Hematopoietic multipotent progenitor cell treated with erythropoietin and hydrocortisone succinate and interleukin-3 and kit ligand, for 17 days (in vitro differentiated cells): ENCODE data around the gene INS.

Source experiments
- DNase-seq: peaks from one replicate; pipeline ENCODE4 v3.0.0-alpha.2; 2015; ENCODE audit warnings: low spot score

The INS gene

DNA sequence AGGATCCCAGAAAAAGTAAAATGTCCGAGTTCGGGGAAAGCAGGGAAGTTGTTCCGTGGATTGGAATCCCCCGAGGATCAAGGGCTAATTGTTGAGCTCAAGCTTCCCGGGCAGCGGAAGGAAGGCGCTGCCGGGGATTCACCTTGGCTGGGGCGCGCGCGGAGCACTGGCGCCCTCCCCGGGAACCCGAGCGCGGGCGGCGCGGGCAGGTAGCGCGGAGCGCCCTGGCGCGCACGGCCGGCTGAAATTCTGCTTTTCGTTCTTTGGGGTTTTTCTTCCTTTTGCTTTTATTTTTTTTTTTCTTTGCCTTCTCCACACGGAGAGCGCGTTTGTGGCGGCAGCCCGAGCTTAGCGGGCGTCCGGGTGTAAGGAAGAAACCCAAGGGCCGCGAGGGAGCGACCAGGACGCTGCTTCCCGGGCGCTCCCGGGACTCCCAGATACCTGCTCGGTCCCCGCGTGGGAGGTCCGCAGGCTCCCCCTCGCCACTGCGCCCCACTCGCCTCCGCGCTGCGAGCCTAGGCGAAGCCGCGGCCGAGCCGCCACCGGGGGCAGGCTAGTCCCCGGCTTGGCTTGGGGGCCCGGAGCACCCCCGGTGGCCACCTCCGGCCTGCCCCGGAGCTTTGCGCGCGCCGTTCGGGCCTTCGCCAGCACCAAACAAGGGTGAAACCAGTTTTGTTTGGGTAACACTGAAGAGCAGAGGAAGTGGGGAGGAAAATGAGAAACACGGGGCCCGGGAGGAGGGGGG lies 17.0 kb downstream of the INS start:
- DNase-seq: no peak

DNA sequence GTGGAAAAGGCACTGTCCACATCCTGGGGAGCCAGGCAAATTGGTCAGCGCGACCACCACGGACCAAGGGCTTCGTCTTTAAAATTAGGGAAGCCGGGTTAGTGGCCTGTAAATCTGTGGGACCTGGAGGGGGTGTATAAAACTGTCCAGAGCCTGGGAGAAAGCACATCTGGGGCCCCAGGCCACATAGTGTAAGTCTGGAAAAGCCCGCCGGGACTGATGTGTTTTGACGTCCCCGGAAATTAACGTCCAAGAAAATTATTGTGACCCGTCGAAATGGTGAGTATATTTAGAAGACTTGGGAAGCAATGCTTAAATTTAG lies 17.6 kb downstream of the INS start:
- DNase-seq: no peak

DNA sequence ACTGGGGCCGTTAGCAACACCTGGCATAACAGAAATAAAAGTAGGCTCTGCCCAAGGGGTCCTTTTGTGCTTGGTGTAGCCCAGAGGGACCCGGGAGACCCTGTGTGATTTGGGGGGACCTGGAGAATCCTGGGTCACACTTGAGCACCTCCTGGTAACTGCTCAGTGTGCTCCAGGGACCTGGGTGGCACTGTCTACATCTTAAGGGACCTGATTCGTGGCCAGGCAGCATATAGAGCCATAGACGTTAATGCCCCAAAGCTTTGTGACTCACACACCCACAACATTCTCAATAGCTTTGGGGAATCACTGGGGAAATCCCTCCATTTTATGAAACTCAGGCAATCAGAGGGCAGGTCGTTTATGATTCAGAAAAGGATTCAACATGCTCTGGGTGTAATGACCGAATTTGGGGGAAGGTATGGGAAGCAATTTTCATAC lies 18.2 kb downstream of the INS start:
- DNase-seq: no peak

DNA sequence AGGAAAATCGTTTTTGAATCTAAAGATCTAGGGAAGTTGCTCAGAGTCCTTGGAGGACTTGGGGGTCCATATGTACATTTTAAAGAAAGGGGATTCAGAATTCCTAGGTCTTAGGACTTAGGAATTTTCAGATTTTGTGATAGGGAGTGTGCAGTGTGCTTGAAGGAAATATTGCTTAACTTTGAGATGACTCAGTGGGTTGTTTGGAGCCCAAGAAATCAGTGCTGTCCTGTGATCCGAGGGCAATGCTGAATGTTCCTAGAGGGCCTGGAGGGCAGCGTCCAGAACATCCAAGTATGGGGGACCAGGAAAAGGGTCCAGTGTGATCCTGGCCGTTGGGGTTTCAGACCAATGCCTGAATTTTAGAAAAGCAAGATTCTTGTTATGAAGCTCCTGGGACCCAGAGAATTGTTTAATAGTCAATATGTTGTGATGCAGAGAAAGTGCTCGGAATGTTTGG lies 18.7 kb downstream of the INS start:
- no peak for DNase-seq

DNA sequence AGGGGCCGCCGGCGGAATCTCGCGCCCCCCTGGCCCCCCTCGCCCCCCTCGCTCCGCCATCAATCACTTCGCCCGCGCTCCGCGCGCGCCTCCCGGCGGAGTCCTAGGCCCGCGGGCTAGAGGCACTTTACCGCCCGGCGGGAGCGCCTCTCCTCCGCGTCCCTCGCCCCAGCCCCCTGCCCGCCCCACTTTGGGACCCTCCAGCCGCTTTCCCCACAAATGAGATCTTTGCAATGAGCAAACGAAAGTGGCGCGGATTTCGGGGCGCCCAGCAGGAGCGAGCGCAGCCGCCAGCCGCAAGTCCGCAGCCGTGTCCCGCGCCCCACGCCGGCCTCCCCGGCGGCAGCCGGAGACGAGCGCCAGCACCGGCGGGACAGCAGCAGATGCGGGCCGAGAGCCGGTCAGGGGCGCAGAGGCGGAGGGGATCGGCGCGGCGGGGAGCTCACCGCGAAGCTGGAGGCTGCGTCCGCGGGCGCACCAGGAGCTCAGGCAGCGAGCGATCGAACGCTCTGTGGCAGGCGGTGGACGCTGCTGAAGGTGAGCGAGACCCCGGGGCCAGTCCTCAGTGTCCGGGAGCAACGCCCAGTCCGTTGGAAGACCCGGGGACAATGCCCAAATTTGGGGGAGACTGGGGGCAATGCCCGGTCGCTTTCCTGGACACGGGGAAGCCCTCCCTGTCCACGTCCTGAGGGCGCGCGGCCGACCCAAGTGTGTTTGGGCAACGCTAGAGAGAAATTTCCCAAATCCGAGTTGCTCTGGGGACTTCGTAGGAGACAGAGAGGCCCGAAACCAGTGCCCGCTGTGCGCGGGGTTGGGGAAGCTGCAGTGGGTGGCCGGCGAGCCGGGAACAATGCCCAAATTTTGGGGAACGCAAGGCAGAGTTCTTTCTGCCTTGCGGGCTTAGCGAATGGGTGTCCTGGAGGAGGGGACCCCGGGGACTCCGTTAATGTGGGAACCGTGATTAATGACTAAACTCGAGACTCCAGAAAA lies 20.3 kb downstream of the INS start:
- DNase-seq: no peak

DNA sequence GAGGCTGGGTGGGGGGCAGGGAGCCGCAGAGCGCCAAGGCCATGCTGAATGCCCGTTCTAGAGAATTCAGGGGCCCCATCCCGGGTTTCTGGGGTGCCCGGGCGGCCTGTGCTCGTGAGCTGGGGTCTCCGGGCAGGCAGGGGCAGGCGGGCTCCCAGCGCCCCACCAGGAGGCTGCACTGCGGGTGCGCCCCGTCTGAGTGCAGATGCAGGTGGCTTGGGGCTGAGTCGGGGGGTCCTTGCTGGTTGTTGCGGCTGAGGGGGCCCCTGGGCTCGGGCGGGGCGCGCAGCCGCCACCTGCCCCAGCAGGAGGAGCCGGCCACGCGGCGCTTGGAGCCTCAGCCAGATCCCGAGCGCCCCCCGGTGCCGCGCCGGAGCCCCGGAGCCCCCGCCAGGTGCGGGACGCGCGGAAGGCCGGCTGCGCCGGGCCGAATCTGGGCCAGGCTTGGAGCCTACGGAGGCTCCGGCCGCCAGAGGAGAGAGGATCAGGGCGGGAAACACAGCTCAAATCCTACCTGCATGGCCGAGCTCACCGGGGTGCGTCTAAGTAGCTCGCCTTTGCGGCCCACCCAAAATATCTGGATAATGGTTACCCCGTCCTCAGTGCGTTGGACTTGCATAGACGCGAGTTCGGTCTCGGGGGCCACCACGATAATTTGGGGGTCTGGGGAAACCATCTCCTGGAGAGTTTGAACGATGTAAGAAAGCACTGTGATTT lies 21.2 kb downstream of the INS start:
- no peak for DNase-seq

DNA sequence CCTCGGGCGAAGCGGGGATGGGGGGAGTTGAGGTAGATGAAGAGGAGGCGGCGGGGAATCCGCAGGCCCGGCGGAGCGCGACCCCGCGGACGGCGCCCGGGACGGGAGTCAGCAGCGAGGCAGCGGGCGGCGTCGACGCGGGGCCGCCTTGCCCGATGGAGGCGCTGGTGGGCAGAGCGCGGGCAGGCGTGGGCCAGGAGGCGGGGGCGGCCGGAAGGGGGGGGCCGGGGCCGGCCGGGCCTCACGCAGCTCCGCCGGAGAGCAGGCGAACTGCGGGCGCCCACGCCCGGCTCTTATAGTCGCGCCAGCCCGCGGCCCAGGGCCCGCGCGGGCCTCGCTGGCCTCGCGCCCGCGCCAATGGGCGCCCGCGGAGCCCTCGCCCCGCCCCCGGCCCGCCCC lies 21.9 kb downstream of the INS start, which contains the start of gene IGF2:
Gene IGF2, minus strand, starts transcription at position 267 of the 399 bp plus-strand sequence. CDS start 3,866 bp downstream, outside the sequence.
- DNase-seq: no peak

DNA sequence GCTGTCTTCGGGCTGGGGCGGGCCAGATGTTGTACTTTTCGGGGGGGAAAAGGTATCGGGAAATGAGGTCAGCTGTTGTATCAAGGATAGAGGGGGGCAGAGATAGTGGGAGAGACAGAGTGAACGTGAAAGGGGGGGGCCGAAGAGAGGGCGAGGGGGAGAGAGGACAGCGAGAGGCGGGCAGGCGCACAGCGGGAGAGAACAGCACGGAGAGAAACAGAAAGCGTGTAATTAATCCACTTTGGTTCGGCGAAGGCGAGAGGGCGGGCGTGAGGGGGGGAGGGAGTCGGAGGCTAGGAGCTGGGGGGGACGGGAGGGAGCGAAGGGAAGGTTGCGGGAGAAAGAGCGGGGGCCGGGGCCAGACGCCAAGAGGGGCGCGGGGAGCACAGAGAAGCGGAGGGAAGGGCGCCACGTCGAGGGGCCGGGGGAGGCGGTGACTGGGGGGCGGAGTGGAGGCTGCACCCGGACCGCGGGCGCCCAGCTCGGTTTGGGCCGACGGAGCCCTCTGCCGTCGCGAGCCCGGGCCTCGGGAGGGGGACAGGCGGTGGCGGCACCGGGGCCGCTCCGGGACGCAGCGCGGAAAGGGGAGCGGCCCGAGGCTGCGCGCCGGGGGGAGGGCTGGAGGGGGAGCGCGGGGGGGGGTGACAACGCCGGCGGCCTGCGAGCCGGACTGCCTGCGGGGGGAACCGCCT lies 22.4 kb downstream of the INS start:
- no peak for DNase-seq

DNA sequence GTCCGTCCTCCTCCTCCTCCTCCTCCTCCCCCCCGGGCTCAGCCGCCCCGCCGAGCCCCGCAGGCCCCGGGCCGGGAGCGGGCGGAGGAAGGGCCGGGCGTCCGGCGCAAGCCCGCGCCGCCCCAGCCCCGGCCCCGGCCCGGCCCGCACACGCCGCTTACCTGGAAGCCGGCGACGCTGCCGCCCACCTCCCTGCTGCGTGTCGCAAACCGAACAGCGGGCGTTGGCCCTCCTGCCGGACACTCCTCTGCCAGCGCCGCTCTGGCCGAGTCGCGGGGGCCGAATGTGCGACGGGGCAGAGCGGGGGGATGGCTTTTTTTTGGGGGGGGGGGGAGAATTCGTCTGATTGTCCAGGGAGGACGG lies 23.0 kb downstream of the INS start:
- no peak for DNase-seq

DNA sequence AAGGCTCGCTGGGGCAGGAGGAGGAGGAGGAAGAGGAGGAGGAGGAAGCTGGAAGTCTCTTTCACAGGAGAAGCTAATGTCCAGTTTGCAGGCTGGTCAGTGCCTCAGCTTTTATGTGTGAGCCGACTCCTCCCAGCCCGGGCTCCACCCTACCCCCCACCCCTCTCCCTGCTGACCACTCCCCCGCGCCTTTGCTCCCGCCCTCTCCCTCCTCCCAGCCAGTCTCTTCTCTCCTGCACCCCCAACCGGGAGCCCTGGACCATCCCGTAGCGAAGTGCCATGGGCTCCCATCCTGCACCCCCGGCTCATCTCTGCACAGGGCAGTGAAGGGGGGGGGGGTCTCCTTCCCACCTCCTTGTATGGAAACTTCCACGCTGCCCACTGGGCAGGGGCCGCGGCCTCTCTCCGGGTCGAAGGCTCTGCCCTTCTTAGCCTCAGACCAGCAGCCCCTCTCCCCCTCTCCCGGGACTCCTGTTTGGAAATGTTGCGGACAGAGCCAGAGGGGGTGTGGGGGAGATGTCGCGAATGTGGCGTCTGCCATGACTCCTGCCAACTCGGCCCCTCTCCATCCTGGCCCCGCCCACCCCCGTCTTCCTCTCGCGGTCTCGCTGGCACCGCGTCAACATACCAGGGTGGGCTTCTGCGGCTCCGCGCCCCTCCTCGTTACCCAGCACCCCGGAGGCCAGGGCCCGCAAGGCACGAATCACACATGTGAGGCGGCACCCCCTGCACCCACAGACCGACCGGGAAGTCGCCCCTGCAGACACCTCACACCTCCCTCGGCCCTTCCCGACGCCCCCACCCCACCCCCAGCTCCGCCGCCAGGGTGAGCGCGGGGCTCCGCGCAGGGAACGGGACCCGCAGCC lies 23.6 kb downstream of the INS start:
- no peak for DNase-seq

DNA sequence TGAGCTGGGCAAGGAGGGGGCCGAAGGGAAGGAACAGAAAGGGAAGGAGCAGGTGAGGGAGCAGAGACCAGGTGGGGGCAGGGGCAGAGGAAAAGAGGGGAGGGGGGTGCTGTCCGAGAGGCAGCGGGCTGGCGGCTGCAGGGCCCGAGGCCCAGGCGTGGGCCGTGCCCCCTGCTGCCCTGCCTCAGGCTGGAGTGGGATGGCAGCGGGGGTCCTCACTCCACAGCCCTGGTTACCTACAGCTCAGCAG lies 24.1 kb downstream of the INS start:
- no peak for DNase-seq

DNA sequence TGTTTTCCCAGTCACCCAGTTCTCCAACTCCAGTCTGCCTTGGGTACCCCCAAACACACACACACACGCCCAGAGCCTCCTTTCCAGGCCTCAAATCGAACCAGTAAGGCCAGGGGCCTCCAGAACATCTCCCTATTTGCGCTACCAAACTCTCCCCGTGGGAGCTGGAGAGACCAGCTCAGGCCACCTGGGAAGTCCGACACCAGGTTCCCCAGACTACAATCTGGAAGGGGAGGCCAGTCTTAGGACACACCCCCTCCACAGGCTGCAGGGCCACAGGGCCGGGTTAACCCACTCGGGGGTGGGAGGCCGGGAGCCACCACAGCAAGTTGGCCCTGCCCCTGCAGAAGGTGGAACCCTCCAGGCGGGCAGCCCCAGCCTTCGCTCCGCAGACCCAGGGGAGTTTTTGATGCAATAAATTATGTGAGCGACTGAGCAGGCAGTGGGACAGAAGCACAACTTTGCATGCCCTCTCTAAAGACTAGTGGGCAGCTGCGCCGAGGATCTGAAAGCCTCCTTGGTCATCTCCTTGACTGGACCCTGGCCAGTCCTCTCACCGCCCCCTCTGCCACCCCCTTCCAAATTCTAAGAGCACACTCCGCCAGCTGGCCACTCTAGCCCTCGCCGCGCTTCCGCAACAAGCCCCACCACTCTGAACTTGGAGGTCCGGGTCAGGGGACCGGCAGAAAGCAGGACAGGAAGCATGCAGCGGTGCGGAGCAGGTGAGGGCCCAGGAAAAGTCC lies 24.6 kb downstream of the INS start:
- no peak for DNase-seq

DNA sequence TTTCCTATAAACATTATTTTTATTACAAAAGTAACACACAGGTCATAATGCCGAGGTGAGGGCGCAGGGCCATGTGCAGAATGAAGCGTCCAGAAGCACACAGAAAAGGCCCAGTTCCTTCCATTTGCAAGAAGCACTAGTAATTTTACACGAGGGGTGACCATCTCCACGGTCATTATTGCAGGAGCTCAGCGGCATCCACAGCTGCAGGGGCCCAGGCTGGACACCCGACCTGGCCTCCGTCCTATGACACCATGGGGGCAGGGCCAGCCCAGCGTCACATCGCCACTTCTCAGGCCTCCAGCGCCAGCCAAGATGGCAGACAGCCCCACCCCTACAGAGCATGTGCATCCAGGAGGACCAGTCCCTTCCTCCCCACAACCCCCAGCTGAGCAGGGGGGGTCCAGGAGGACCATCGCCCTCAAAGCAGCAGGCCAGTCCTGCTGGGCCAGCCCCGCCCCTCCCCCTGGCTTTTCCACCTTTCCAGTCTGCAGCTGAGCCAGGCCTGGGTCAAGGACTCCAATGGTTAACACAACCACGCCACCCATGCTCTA lies 25.3 kb downstream of the INS start:
- no peak for DNase-seq

DNA sequence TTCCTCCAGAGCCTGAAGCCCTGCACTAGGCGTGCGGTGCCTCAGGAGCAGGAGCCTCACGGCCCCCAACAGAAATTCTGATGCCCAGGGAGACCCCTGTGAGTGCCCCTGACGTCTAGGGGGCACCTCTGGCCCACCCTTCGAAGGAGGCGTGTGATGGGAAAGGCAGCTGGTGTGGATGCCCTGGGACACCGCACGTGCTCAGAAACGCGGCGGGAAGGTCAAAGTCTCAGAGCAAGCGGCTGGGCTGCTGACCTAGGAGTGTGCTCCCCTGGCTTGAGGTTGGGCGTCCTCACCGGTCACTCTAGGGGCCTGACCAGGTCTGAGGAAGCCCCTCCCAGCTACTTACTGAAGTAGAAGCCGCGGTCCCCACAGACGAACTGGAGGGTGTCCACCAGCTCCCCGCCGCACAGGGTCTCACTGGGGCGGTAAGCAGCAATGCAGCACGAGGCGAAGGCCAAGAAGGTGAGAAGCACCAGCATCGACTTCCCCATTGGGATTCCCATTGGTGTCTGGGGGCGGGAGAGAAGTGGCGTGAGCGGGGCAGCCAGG lies 25.9 kb downstream of the INS start:
- DNase-seq: no peak

DNA sequence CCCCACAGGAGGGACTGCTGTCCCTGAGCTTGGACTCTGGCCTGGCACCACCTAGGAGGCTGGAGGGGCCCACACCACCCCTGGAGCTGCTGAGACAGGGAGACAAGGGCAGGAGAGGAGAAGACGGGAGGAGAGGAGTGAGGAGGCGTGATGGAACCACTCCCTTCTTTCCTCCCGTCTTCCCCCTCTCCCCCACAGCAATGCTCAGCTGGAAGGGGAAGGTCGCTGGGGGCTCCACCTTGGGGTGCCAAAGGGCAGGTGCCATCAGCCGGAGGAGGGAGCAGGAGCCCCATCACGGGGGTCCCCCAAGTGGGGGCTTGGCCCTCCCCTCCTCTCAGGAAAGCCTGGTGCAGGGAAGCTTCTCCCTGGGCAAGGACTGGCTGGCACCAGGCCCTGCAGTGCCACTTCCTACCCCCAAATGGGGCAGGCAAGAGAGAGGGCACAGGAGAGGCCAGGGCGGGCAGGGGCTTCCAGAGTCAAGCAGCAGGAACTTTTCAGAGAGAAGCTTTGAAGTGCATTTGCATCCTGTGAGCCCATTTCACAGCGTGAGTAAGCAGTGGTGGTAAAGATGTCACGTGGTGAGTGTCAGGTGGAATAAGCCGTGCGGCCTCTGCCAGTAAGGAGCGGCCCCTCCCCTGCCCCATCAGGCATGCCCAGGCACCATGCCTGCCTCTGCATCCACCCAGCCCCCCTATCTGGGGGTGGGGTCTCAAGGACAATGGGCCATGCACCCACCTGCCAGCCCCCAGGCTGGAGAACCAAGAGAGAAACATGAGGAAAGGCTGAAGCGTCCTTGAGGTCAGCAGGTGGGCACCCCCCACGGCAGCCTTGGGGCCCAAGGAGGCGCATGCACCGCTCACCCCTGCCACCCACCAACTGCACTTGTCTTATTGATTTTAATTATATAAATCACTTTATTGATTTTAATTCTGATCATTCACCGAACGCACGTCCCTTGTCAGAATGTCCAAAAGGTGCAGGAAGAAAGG lies 26.7 kb downstream of the INS start:
- DNase-seq: no peak

DNA sequence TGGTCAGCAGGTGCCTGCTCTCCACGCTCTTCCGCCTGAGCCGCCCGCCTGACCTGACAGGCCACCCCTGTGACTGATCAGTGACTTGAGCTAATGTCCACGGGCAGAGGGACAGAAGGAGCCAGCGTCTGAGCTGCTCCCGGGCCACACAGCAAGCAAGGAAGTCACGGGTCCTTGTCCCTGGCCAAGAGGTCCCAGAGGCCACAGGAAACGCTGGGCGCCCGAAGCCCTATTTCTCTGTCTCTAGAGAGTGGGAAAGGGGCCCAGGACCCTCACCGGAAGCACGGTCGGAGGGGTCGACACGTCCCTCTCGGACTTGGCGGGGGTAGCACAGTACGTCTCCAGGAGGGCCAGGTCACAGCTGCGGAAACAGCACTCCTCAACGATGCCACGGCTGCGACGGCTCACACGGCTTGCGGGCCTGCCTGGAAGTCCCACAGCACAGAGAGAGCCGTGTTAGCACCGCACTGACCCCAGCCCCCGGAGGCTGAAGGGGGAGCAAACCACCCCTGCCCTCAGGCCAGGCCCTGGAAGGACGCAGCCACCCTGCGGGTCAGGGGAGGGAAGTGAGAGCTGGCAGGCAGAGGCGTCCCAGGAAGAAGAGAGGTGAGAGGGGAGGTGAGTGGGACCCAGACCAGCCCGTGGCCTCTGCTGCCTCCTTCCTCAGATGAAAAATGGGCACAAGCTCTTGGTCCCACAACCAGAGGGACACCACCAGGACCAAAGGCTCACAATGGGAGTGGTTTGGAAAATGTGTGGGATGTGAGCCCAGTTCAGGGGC lies 27.6 kb downstream of the INS start:
- no peak for DNase-seq

DNA sequence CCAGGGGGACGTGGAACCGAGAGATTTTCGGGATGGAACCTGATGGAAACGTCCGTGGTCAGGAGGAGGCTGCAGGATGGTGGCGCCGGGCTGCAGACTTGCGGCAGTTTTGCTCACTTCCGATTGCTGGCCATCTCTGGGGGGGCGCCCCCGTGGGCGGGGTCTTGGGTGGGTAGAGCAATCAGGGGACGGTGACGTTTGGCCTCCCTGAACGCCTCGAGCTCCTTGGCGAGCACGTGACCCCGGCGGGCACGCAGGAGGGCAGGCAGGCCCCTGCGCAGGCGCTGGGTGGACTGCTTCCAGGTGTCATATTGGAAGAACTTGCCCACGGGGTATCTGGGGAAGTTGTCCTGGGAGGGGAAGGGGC lies 28.2 kb downstream of the INS start:
- DNase-seq: no peak

DNA sequence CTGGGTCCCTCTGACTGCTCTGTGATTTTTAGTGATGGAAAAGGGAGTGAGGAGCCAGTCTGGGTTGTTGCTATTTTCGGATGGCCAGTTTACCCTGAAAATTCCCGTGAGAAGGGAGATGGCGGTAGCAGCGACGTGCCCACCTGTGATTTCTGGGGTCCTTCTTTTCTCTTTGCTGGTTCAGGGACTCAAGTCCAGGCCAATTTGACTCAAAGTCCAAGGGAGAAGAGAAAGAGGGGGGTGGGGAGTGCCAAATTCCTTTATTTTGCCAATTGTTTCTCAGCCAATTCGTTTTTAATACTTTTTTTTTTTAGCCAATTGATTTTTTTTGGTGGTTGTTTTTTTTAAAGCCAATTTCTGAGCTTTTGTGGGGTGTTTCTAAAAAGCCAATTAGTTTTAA lies 28.8 kb downstream of the INS start:
- DNase-seq: no peak
